ENCODE results near the gene THNSL1. TPM values are rescaled to one million over a fixed set of nuclear protein-coding genes. Genes with fewer than 3 reads are reported as not detected.
A peak's percentile ranks its signal among the peaks of the same experiment; 100 is the strongest.
"Not testable (repeated sequence)": the region's sequence is repeated elsewhere in the genome, so short reads cannot be mapped to it uniquely, and the experiment has no call there.

THNSL1 gene
- 1 to 10 TPM; 1.1 to 3.3 (median 1.9) TPM for total RNA-seq

GRCh38 chr10:25016376-25017153 is at the start of gene THNSL1:
Gene THNSL1, plus strand, starts transcription at chr10:25016612. Its CDS starts 6,612 bp downstream, at chr10:25023224.
- no peaks in the 10 kb centered on the region for H3K36me3 ChIP-seq
- peak; percentile 97 to 99 (median 97) for DNase-seq
- peak within 1 kb of the TSS; percentile 53 to 69 (median 60) for H3K4me3 ChIP-seq
- H3K9me3 ChIP-seq, result no peaks in the 10 kb centered on the region
- H3K4me1 ChIP-seq, result peaks cover 0 to 6% (median 2%) of the 10 kb centered on the region in 4 donors
- H3K27me3 ChIP-seq, result no peaks in the 10 kb centered on the region
- peak within 1 kb of the TSS; percentile 75 to 96 (median 86) for H3K27ac ChIP-seq
- peak; percentile 82 to 86 for TF ChIP-seq POLR2A (IDR thresholded peaks at IDR 0.05)
- TF ChIP-seq CTCF (IDR thresholded peaks at IDR 0.05), result peak in 1 of 6 experiments; percentile 15

- no peaks in the 10 kb centered on the region for H3K36me3 ChIP-seq
- no peaks in the 10 kb centered on the region for H3K4me1 ChIP-seq
- H3K27me3 ChIP-seq, result no peaks in the 10 kb centered on the region
- H3K4me3 ChIP-seq, result no peak overlapping the region
- no peak for TF ChIP-seq POLR2A (IDR thresholded peaks at IDR 0.05)
- TF ChIP-seq CTCF (IDR thresholded peaks at IDR 0.05), result no peak
- H3K27ac ChIP-seq, result no peak overlapping the region
- no peaks in the 10 kb centered on the region for H3K9me3 ChIP-seq
- DNase-seq, result no peak
These were observed 49.4 kb upstream of the THNSL1 start for GRCh38 chr10:24966962-24967481.

- H3K27ac ChIP-seq, result no peak overlapping the region
- H3K36me3 ChIP-seq, result no peaks in the 10 kb centered on the region
- TF ChIP-seq POLR2A (IDR thresholded peaks at IDR 0.05) (no peak), CTCF (IDR thresholded peaks at IDR 0.05) (no peak)
- no peaks in the 10 kb centered on the region for H3K27me3 ChIP-seq
- DNase-seq, result no peak
- no peak overlapping the region for H3K4me3 ChIP-seq
- no peaks in the 10 kb centered on the region for H3K4me1 ChIP-seq
- H3K9me3 ChIP-seq, result no peaks in the 10 kb centered on the region
These were observed 48.1 kb upstream of the THNSL1 start for GRCh38 chr10:24968349-24968748.

- not testable (repeated sequence) for H3K4me1 ChIP-seq, DNase-seq, H3K27me3 ChIP-seq, H3K4me3 ChIP-seq, H3K27ac ChIP-seq, H3K36me3 ChIP-seq, H3K9me3 ChIP-seq
These were observed 47.5 kb upstream of the THNSL1 start for GRCh38 chr10:24968951-24969350.

- Histone ChIP-seq H3K4me1 (no peaks in the 10 kb centered on the region), H3K27ac (no peak overlapping the region), H3K9me3 (no peaks in the 10 kb centered on the region), H3K4me3 (no peak overlapping the region), H3K27me3 (no peaks in the 10 kb centered on the region), H3K36me3 (no peaks in the 10 kb centered on the region)
- no peak for DNase-seq
- no peak for TF ChIP-seq POLR2A (IDR thresholded peaks at IDR 0.05)
- TF ChIP-seq CTCF (IDR thresholded peaks at IDR 0.05), result no peak
These were observed 46.6 kb upstream of the THNSL1 start for GRCh38 chr10:24969841-24970281.

- Histone ChIP-seq H3K36me3 (no peaks in the 10 kb centered on the region), H3K27me3 (no peaks in the 10 kb centered on the region), H3K9me3 (no peaks in the 10 kb centered on the region), H3K27ac (no peak overlapping the region), H3K4me3 (no peak overlapping the region), H3K4me1 (no peaks in the 10 kb centered on the region)
- TF ChIP-seq POLR2A (IDR thresholded peaks at IDR 0.05), result no peak
- no peak for TF ChIP-seq CTCF (IDR thresholded peaks at IDR 0.05)
- no peak for DNase-seq
These were observed 45.0 kb upstream of the THNSL1 start for GRCh38 chr10:24971374-24971773.

Measured in Peyer's patch (tissue), 4 donors.